H9 (cell line): ENCODE results near the gene SPEF2. TPM values are rescaled to one million over a fixed set of nuclear protein-coding genes. Genes with fewer than 3 reads are reported as not detected.

ENCODE experiments used
- DNase-seq: peaks from one replicate; pipeline ENCODE4 v3.0.0-alpha.2; 2017
- H2AFZ ChIP-seq: one replicate; pipeline ENCODE4 v1.6.1; 2013; ENCODE audit warnings: mild to moderate bottlenecking, low read length, control low read depth, moderate library complexity
- H2AK5ac ChIP-seq: 2 replicates; pipeline ENCODE4 v1.6.1; 2013; ENCODE audit warnings: low read length, control low read depth, mixed read lengths; ENCODE audit not compliant: insufficient read length
- H2BK120ac ChIP-seq: one replicate; pipeline ENCODE4 v1.6.1; 2013; ENCODE audit warnings: low read depth, mild to moderate bottlenecking, low read length, control low read depth, inconsistent platforms; ENCODE audit not compliant: poor library complexity, severe bottlenecking
- H2BK12ac ChIP-seq: 2 replicates; pipeline ENCODE4 v1.6.1; 2013; ENCODE audit warnings: low read length, control low read depth, mixed read lengths, low read depth; ENCODE audit not compliant: insufficient read length
- H2BK15ac ChIP-seq: 2 replicates; pipeline ENCODE4 v1.6.1; 2013; ENCODE audit warnings: low read depth, low read length, control low read depth
- H2BK20ac ChIP-seq: one replicate; pipeline ENCODE4 v1.6.1; 2013; ENCODE audit warnings: low read depth, mild to moderate bottlenecking, low read length, control low read depth, inconsistent platforms; ENCODE audit not compliant: poor library complexity, severe bottlenecking
- H2BK5ac ChIP-seq: 2 replicates; pipeline ENCODE4 v1.6.1; 2013; ENCODE audit warnings: low read length, control low read depth, mixed read lengths; ENCODE audit not compliant: insufficient read length
- H3K14ac ChIP-seq: 2 replicates; pipeline ENCODE4 v1.6.1; 2013; ENCODE audit warnings: low read length, control low read depth; ENCODE audit not compliant: insufficient read depth
- H3K18ac ChIP-seq: 2 replicates; pipeline ENCODE4 v1.6.1; 2013; ENCODE audit warnings: low read depth, mild to moderate bottlenecking, mixed read lengths, low read length, control low read depth; ENCODE audit not compliant: insufficient read length
- H3K23ac ChIP-seq: 2 replicates; pipeline ENCODE4 v1.6.1; 2013; ENCODE audit warnings: low read length, control low read depth, mixed read lengths, low read depth; ENCODE audit not compliant: insufficient read length
- H3K23me2 ChIP-seq: 2 replicates; pipeline ENCODE4 v1.6.1; 2013; ENCODE audit warnings: low read depth, mild to moderate bottlenecking, mixed read lengths, low read length, control low read depth; ENCODE audit not compliant: insufficient read length, poor library complexity, severe bottlenecking
- H3K27ac ChIP-seq: 2 replicates; pipeline ENCODE4 v1.5.1; 2013; ENCODE audit warnings: low read length, control low read depth, mixed read lengths, low read depth; ENCODE audit not compliant: insufficient read length
- H3K27me3 ChIP-seq: 2 replicates; pipeline ENCODE4 v1.6.1; 2013; ENCODE audit warnings: low read length, control low read depth, inconsistent platforms; ENCODE audit not compliant: insufficient read depth
- H3K4ac ChIP-seq: 2 replicates; pipeline ENCODE4 v1.6.1; 2013; ENCODE audit warnings: low read depth, mild to moderate bottlenecking, control low read depth, inconsistent platforms, low read length, moderate library complexity
- H3K4me1 ChIP-seq: 2 replicates; pipeline ENCODE4 v1.6.1; 2013; ENCODE audit warnings: low read length, control low read depth, inconsistent platforms; ENCODE audit not compliant: insufficient read depth
- H3K4me2 ChIP-seq: 2 replicates; pipeline ENCODE4 v1.6.1; 2013; ENCODE audit warnings: low read length, control low read depth, mixed read lengths; ENCODE audit not compliant: insufficient read length, insufficient read depth
- H3K56ac ChIP-seq: 2 replicates; pipeline ENCODE4 v1.6.1; 2013; ENCODE audit warnings: low read depth, mild to moderate bottlenecking, mixed read lengths, low read length, control low read depth; ENCODE audit not compliant: insufficient read length
- H3K79me1 ChIP-seq: 2 replicates; pipeline ENCODE4 v1.6.1; 2013; ENCODE audit warnings: low read depth, mild to moderate bottlenecking, moderate library complexity, low read length, control low read depth, inconsistent platforms; ENCODE audit not compliant: insufficient read depth, poor library complexity, severe bottlenecking
- H3K79me2 ChIP-seq: 2 replicates; pipeline ENCODE4 v1.6.1; 2013; ENCODE audit warnings: low read length, control low read depth, inconsistent platforms; ENCODE audit not compliant: insufficient read depth
- H3K9ac ChIP-seq: 2 replicates; pipeline ENCODE4 v1.6.1; 2013; ENCODE audit warnings: low read length, control low read depth, mixed read lengths; ENCODE audit not compliant: insufficient read length; ENCODE audit errors: extremely low read depth
- H3K9me3 ChIP-seq: one replicate; pipeline ENCODE4 v1.6.1; 2013; ENCODE audit warnings: low read depth, low read length, inconsistent platforms; ENCODE audit not compliant: control insufficient read depth
- H3T11ph ChIP-seq: one replicate; pipeline ENCODE4 v1.6.1; 2013; ENCODE audit warnings: mild to moderate bottlenecking, low read length, control low read depth, inconsistent platforms
- H4K20me1 ChIP-seq: one replicate; pipeline ENCODE4 v1.6.1; 2013; ENCODE audit not compliant: control insufficient read depth, insufficient read length, insufficient read depth
- H4K5ac ChIP-seq: 2 replicates; pipeline ENCODE4 v1.6.1; 2013; ENCODE audit warnings: low read depth, mild to moderate bottlenecking, mixed read lengths, low read length, control low read depth; ENCODE audit not compliant: insufficient read length
- H4K8ac ChIP-seq: replicated peaks from 2 replicates; pipeline ENCODE4 v1.6.1; 2013; ENCODE audit warnings: low read length, control low read depth, mixed read lengths, low read depth; ENCODE audit not compliant: insufficient read length
- H4K91ac ChIP-seq: 2 replicates; pipeline ENCODE4 v1.6.1; 2013; ENCODE audit warnings: low read depth, mild to moderate bottlenecking, moderate library complexity, mixed read lengths, low read length, control low read depth; ENCODE audit not compliant: insufficient read length
- H3K27ac Mint-ChIP-seq, 3 experiments: 2 replicates in 2 of 3; 3 replicates in 1 of 3; pipeline ENCODE4 v1.8.0; 2020 to 2021; ENCODE audit warnings: mixed read lengths in 3 of 3, mild to moderate bottlenecking in 1 of 3, moderate library complexity in 1 of 3
- H3K27me3 Mint-ChIP-seq: 2 replicates; pipeline ENCODE4 v1.8.0; 2021; ENCODE audit warnings: low read depth, mild to moderate bottlenecking, moderate library complexity, mixed read lengths
- H3K36me3 Mint-ChIP-seq, 3 experiments: 2 replicates in 2 of 3; 3 replicates in 1 of 3; pipeline ENCODE4 v1.8.0; 2020 to 2021; ENCODE audit warnings: low read depth in 3 of 3, mixed read lengths in 3 of 3; ENCODE audit not compliant: insufficient read depth in 1 of 3
- H3K4me1 Mint-ChIP-seq, 2 experiments: 2 replicates each; pipeline ENCODE4 v1.8.0; 2020; ENCODE audit warnings: mixed read lengths in 2 of 2
- H3K4me3 Mint-ChIP-seq, 2 experiments: 2 replicates in 1 of 2; 3 replicates in 1 of 2; pipeline ENCODE4 v1.8.0; 2020 to 2021; ENCODE audit warnings: mild to moderate bottlenecking in 2 of 2, mixed read lengths in 2 of 2, moderate library complexity in 1 of 2
- H3K9me3 Mint-ChIP-seq, 2 experiments: 2 replicates in 1 of 2; 3 replicates in 1 of 2; pipeline ENCODE4 v1.8.0; 2020; ENCODE audit warnings: mild to moderate bottlenecking in 2 of 2, mixed read lengths in 2 of 2, moderate library complexity in 1 of 2
- CTCF ChIP-seq: fragments of 200-600 bp; sonication (generic); conservative IDR thresholded peaks from 3 replicates; pipeline ENCODE4 v1.8.0; 2021; ENCODE audit warnings: antibody characterized with exemption, mild to moderate bottlenecking
- WGBS: extraction: QIAGEN DNeasy Blood & Tissue Kit; methylation state at CpG from one replicate; pipeline ENCODE4 v1.1.7; 2013; ENCODE audit warnings: missing lambda C conversion rate, low lambda C conversion rate, mixed read lengths; ENCODE audit not compliant: insufficient read length; ENCODE audit errors: extremely low coverage; 5-methylcytosine and 5-hydroxymethylcytosine counted together
- total RNA-seq: library from RNA; stranded (reverse); gene quantifications from 2 replicates; pipeline ENCODE4 v1.2.1, GENCODE V29; 2021

Gene SPEF2
- total RNA-seq, 1 experiment from 2014 or later, result 1.0 TPM

- Histone ChIP-seq H3K9ac (no peak overlapping the region), H3K79me2 (no peaks in the 10 kb centered on the region), H3K79me1 (no peaks in the 10 kb centered on the region), H4K8ac (no peak overlapping the region), H2BK20ac (no peak overlapping the region), H3K4ac (no peak overlapping the region), H3K9me3 (no peaks in the 10 kb centered on the region), H4K20me1 (no peaks in the 10 kb centered on the region), H4K91ac (no peak overlapping the region), H3K23ac (no peak overlapping the region), H2BK120ac (no peak overlapping the region), H4K5ac (no peak overlapping the region), H2BK12ac (no peak overlapping the region), H3K27ac (no peak overlapping the region), H3T11ph (no peak overlapping the region), H3K27me3 (peaks cover 39% of the 10 kb centered on the region), H2BK15ac (no peak overlapping the region), H2BK5ac (no peak overlapping the region), H3K18ac (no peak overlapping the region), H3K14ac (no peak overlapping the region), H2AK5ac (no peak overlapping the region), H3K4me1 (no peaks in the 10 kb centered on the region), H3K56ac (no peak overlapping the region), H3K23me2 (no peaks in the 10 kb centered on the region), H3K4me2 (no peak overlapping the region), H2AFZ (no peak overlapping the region)
- Mint-ChIP-seq H3K4me3 (no peak overlapping the region), H3K4me1 (peaks cover 17 to 19% of the 10 kb centered on the region in 2 experiments), H3K27me3 (peaks cover 94% of the 10 kb centered on the region), H3K27ac (no peak overlapping the region), H3K36me3 (no peaks in the 10 kb centered on the region), H3K9me3 (peaks cover 3 to 10% of the 10 kb centered on the region in 2 experiments; a peak in 3 of 5 replicates)
- no peak for TF ChIP-seq CTCF
- WGBS, result no CpG with 5 or more reads among the region's 5 CpGs
- DNase-seq, result no peak
Observed at GRCh38 chr5:35755966-35756365, 138.3 kb downstream of the SPEF2 start.
